Measurements from ENCODE around the gene LRBA. TPM values are rescaled to one million over a fixed set of nuclear protein-coding genes. Genes with fewer than 3 reads are reported as not detected.

LRBA gene
- total RNA-seq, 1 donor from 2014 or later: 26.4 TPM

DNA sequence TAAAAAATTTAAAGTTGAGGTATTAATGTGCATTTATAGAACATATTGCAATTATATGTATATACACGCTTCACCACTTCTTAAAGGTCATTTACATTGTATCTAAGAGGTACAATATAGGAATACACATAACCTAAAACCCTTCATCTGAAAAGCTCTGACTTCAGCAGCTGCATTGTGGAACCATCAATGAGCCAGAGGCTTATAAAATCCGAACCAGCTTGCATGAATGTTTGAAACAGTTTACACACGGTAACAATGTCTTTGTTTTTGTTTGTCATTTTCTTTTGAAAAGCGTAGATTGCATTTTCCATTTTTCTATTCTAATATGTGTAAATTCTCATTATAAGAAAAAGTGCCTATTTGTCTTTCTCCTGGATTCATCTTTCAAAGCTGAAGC is 715.3 kb downstream of the LRBA start:
- H3K27me3 Mint-ChIP-seq (ENCODE audit: unreplicated experiment): no peaks in the 10 kb centered on the region
- no peak for TF ChIP-seq CTCF (IDR thresholded peaks at IDR 0.05; ENCODE audit: partially characterized antibody, unreplicated experiment)
- H3K4me3 Mint-ChIP-seq (ENCODE audit: unreplicated experiment): no peak overlapping the region
- DNase-seq: no peak
- peaks cover 2% of the 10 kb centered on the region for H3K9me3 Mint-ChIP-seq (ENCODE audit: unreplicated experiment)
- no peak overlapping the region for H3K27ac Mint-ChIP-seq (ENCODE audit: unreplicated experiment)
- no peaks in the 10 kb centered on the region for H3K4me1 Mint-ChIP-seq (ENCODE audit: low read depth, unreplicated experiment)
- H3K36me3 Mint-ChIP-seq (ENCODE audit: unreplicated experiment): no peaks in the 10 kb centered on the region

- peak; percentile 36 for DNase-seq
- H3K27me3 Mint-ChIP-seq (ENCODE audit: unreplicated experiment): no peaks in the 10 kb centered on the region
- no peak overlapping the region for H3K4me3 Mint-ChIP-seq (ENCODE audit: unreplicated experiment)
- peaks cover 2% of the 10 kb centered on the region for H3K9me3 Mint-ChIP-seq (ENCODE audit: unreplicated experiment)
- no peaks in the 10 kb centered on the region for H3K4me1 Mint-ChIP-seq (ENCODE audit: low read depth, unreplicated experiment)
- H3K36me3 Mint-ChIP-seq (ENCODE audit: unreplicated experiment): no peaks in the 10 kb centered on the region
- no peak overlapping the region for H3K27ac Mint-ChIP-seq (ENCODE audit: unreplicated experiment)
- peak; percentile 62 for TF ChIP-seq CTCF (IDR thresholded peaks at IDR 0.05; ENCODE audit: partially characterized antibody, unreplicated experiment)
Measured at GRCh38 chr4:150297861-150298474, 717.1 kb downstream of the LRBA start.

DNA sequence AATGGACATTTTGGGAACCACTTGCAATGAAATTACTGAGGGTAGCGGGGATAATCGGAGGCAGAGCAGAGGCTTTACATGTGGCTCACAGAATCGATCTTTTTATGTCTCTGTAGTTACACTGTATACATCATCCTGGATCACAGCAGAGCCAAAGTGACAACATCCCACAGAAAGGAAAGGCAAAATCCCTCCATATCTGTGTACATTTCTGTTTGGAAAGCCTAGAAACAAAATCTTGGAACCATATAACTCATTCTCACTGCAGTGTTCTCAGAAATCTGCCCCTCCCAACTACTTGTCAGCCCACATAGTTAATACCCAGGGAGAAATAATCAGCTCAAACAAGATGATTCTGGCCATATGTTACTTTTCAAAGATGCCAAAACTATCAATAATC is 725.2 kb downstream of the LRBA start:
- no peaks in the 10 kb centered on the region for H3K4me1 Mint-ChIP-seq (ENCODE audit: low read depth, unreplicated experiment)

DNA sequence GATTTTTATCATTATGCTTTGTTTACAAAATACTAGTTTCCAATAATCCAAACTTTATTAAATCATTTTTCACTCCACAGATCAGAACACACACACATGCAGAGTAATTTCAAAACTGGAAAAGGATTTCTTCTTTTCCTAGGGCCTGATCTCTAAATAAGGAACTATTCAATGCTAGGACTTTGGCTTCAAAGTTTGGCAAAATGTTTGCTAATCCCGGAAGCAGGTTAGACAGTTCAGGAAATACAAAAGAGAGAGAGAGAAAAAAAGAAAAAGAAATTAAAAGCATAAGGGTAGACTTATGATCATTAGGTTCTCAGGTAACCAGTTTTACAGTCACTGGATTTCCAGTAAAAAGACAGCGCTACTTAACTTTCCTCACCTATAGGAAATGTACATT is 725.9 kb downstream of the LRBA start:
- H3K27me3 Mint-ChIP-seq (ENCODE audit: unreplicated experiment): peaks cover 2% of the 10 kb centered on the region
- DNase-seq: no peak
- no peak overlapping the region for H3K27ac Mint-ChIP-seq (ENCODE audit: unreplicated experiment)
- TF ChIP-seq CTCF (IDR thresholded peaks at IDR 0.05; ENCODE audit: partially characterized antibody, unreplicated experiment): no peak
- H3K36me3 Mint-ChIP-seq (ENCODE audit: unreplicated experiment): no peaks in the 10 kb centered on the region
- H3K4me3 Mint-ChIP-seq (ENCODE audit: unreplicated experiment): no peak overlapping the region
- no peaks in the 10 kb centered on the region for H3K4me1 Mint-ChIP-seq (ENCODE audit: low read depth, unreplicated experiment)
- no peaks in the 10 kb centered on the region for H3K9me3 Mint-ChIP-seq (ENCODE audit: unreplicated experiment)

More for the DNA sequence above, 725.2 kb downstream of the LRBA start:
- TF ChIP-seq CTCF (IDR thresholded peaks at IDR 0.05; ENCODE audit: partially characterized antibody, unreplicated experiment): no peak
- no peak for DNase-seq
- Mint-ChIP-seq H3K27me3 (ENCODE audit: unreplicated experiment) (peaks cover 2% of the 10 kb centered on the region), H3K4me3 (ENCODE audit: unreplicated experiment) (no peak overlapping the region), H3K36me3 (ENCODE audit: unreplicated experiment) (no peaks in the 10 kb centered on the region), H3K9me3 (ENCODE audit: unreplicated experiment) (no peaks in the 10 kb centered on the region), H3K27ac (ENCODE audit: unreplicated experiment) (no peak overlapping the region)

GRCh38 chr4:150286656-150287055 is 728.4 kb downstream of the LRBA start:
- peaks cover 2% of the 10 kb centered on the region for H3K27me3 Mint-ChIP-seq (ENCODE audit: unreplicated experiment)
- no peaks in the 10 kb centered on the region for H3K9me3 Mint-ChIP-seq (ENCODE audit: unreplicated experiment)
- no peak overlapping the region for H3K4me3 Mint-ChIP-seq (ENCODE audit: unreplicated experiment)
- no peak for DNase-seq
- TF ChIP-seq CTCF (IDR thresholded peaks at IDR 0.05; ENCODE audit: partially characterized antibody, unreplicated experiment): no peak
- H3K4me1 Mint-ChIP-seq (ENCODE audit: low read depth, unreplicated experiment): peaks cover 3% of the 10 kb centered on the region
- no peak overlapping the region for H3K27ac Mint-ChIP-seq (ENCODE audit: unreplicated experiment)
- H3K36me3 Mint-ChIP-seq (ENCODE audit: unreplicated experiment): no peaks in the 10 kb centered on the region

Data from glutamatergic neuron (in vitro differentiated cells).